WTC11 (cell line): ENCODE results near the gene DGLUCY.

Source experiments
- ATF3 ChIP-seq: sonication (generic); formaldehyde crosslinking; conservative IDR thresholded peaks from 2 replicates; pipeline ENCODE4 v1.8.1; 2022; ENCODE audit warnings: mild to moderate bottlenecking, missing genetic modification reagents
- CTCF ChIP-seq: fragments of 200-600 bp; IDR thresholded peaks from 2 replicates; pipeline ENCODE4 v1.8.0; 2022; ENCODE audit warnings: antibody characterized with exemption
- IRF2 ChIP-seq: sonication (generic); formaldehyde crosslinking; IDR thresholded peaks from 2 replicates; pipeline ENCODE4 v1.8.0; 2022; ENCODE audit warnings: low read depth, missing genetic modification reagents, borderline replicate concordance
- NFATC4 ChIP-seq: fragments of 250-450 bp; sonication (Bioruptor Pico); IDR thresholded peaks from 2 replicates; pipeline ENCODE4 v1.9.0; 2021; ENCODE audit warnings: mild to moderate bottlenecking
- ZNF121 ChIP-seq: sonication (generic); formaldehyde crosslinking; IDR thresholded peaks from 2 replicates; pipeline ENCODE4 v1.8.0; 2023; ENCODE audit warnings: missing genetic modification reagents
- TF ChIP-seq, protein P1 (sequence below): sonication (generic); formaldehyde crosslinking; IDR thresholded peaks from 2 replicates; pipeline ENCODE4 v1.8.0; 2022; ENCODE audit warnings: mild to moderate bottlenecking, missing genetic modification reagents

- TF ChIP-seq CTCF: no peak
- no peak for TF ChIP-seq IRF2 (CRISPR knock-in tag)
- no peak for TF ChIP-seq ZNF121 (CRISPR knock-in tag)
- TF ChIP-seq, protein P1, sequence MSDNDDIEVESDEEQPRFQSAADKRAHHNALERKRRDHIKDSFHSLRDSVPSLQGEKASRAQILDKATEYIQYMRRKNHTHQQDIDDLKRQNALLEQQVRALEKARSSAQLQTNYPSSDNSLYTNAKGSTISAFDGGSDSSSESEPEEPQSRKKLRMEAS (CRISPR knock-in tag): no peak
- no peak for TF ChIP-seq NFATC4
- TF ChIP-seq ATF3 (CRISPR knock-in tag): no peak
Measured at GRCh38 chr14:91153360-91153759, 39.5 kb downstream of the DGLUCY start.
